H1 (cell line): Measurements from ENCODE around the gene MXD4. TPM values are rescaled to one million over a fixed set of nuclear protein-coding genes. Genes with fewer than 3 reads are reported as not detected.

Source experiments
- MAFK ChIP-seq: IDR thresholded peaks from 2 replicates; pipeline ENCODE4 v1.6.1; 2012; ENCODE audit warnings: low read depth, mild to moderate bottlenecking, improper control_type of control experiment, low read length
- RAD21 ChIP-seq, 2 experiments: IDR thresholded peaks in 1 of 2; conservative IDR thresholded peaks in 1 of 2; 2 replicates each; pipeline ENCODE4 v1.6.1; 2011; ENCODE audit warnings: low read depth in 2 of 2, low read length in 2 of 2, improper control_type of control experiment in 1 of 2, inconsistent platforms in 1 of 2, mild to moderate bottlenecking in 1 of 2, moderate library complexity in 1 of 2
- polyA plus RNA-seq, 7 experiments: library from polyadenylated mRNA; depleted of rRNA in 3 of 7; stranded (reverse) in 5 of 7; unstranded in 2 of 7; fragments of >200 nt in 5 of 7; fragments of 200-250 nt in 2 of 7; gene quantifications; 1 replicate in 5 of 7; 2 replicates in 1 of 7; 4 replicates in 1 of 7; pipeline versions ENCODE4 v1.2.1 to v1.2.3, GENCODE V29; 2011 to 2013; ENCODE audit warnings: missing spikeins in 2 of 7, mixed read lengths in 2 of 7
- total RNA-seq: library from RNA; stranded (reverse); fragmentation: NEBNext Ultra II Directional; extraction: Animal tissue kit (Norgen Biotek cat#: 25700); gene quantifications from 2 replicates; pipeline ENCODE4 v1.2.1, GENCODE V29; 2021

Gene MXD4
- total and polyA plus RNA-seq, 2 of the 8 experiments (the other 6 are each of a cell fraction or from before 2014, with no cell fraction given), result 18.0 to 20.8 TPM

GRCh38 chr4:2266821-2267220, 4.9 kb upstream of the MXD4 start (continued):
- no peak for TF ChIP-seq RAD21 (IDR thresholded peaks at IDR 0.05 in 1 of 2, conservative IDR thresholded peaks at IDR 0.05 in 1 of 2; ENCODE audit: low read depth in 2 of 2, low read length in 2 of 2)
- TF ChIP-seq MAFK, result no peak
